HG02943 (cell line): ENCODE data around the gene EXOC1L.

ENCODE experiments used
- ATAC-seq: cut with Tn5 transposase; IDR thresholded peaks from one replicate; pipeline ENCODE4 v1.9.1; 2021; ENCODE audit warnings: mild to moderate bottlenecking, low read depth, moderate library complexity; ENCODE audit not compliant: unreplicated experiment

Gene EXOC1L

GRCh38 chr4:55874831-55875230 is 55.2 kb downstream of the EXOC1L start:
- ATAC-seq, result no peak

- no peak for ATAC-seq
Measured at GRCh38 chr4:55876387-55876786, 56.8 kb downstream of the EXOC1L start.

GRCh38 chr4:55879224-55879623 is 59.6 kb downstream of the EXOC1L start:
- ATAC-seq, result no peak

GRCh38 chr4:55880652-55881280 is 61.2 kb downstream of the EXOC1L start:
- ATAC-seq, result no peak

GRCh38 chr4:55884093-55884850 is 64.7 kb downstream of the EXOC1L start:
- no peak for ATAC-seq

GRCh38 chr4:55884851-55885219 is 65.2 kb downstream of the EXOC1L start:
- ATAC-seq, result no peak
